Naive B cell (primary cell): ENCODE results near the gene SURF2. TPM values are rescaled to one million over a fixed set of nuclear protein-coding genes. Genes with fewer than 3 reads are reported as not detected.

ENCODE experiments used
- ATAC-seq, 2 donors: fragments of 150-1000 bp; cut with Tn5 transposase; 2 replicates each; pipeline ENCODE4 v1.10.0; 2021; ENCODE audit warnings: low read depth in 2 of 2, mild to moderate bottlenecking in 2 of 2, moderate library complexity in 2 of 2
- DNase-seq: peaks from one replicate; pipeline ENCODE4 v3.0.0; 2022
- H3K27ac Mint-ChIP-seq, 6 donors: one replicate each; pipeline ENCODE4 v1.8.0; 2020 to 2022; ENCODE audit warnings: mild to moderate bottlenecking in 6 of 6, mixed read lengths in 6 of 6, moderate library complexity in 5 of 6, inconsistent platforms in 2 of 6
- H3K27me3 Mint-ChIP-seq, 3 donors: one replicate each; pipeline ENCODE4 v1.8.0; 2021 to 2022; ENCODE audit warnings: mixed read lengths in 3 of 3, mild to moderate bottlenecking in 1 of 3
- H3K36me3 Mint-ChIP-seq, 2 donors: one replicate each; pipeline ENCODE4 v1.8.0; 2020 to 2022; ENCODE audit warnings: mixed read lengths in 2 of 2, inconsistent platforms in 1 of 2, mild to moderate bottlenecking in 1 of 2
- H3K4me1 Mint-ChIP-seq, 3 donors: one replicate each; pipeline ENCODE4 v1.8.0; 2020 to 2022; ENCODE audit warnings: mixed read lengths in 3 of 3, inconsistent platforms in 1 of 3, mild to moderate bottlenecking in 1 of 3, moderate library complexity in 1 of 3
- H3K4me3 Mint-ChIP-seq, 8 donors: one replicate each; pipeline ENCODE4 v1.8.0; 2020 to 2022; ENCODE audit warnings: mild to moderate bottlenecking in 8 of 8, mixed read lengths in 8 of 8, moderate library complexity in 8 of 8, inconsistent platforms in 2 of 8
- H3K9me3 Mint-ChIP-seq, 7 donors: one replicate each; pipeline ENCODE4 v1.8.0; 2020 to 2022; ENCODE audit warnings: mixed read lengths in 7 of 7, mild to moderate bottlenecking in 5 of 7, inconsistent platforms in 2 of 7, moderate library complexity in 1 of 7
- polyA plus RNA-seq, 6 donors: library from polyadenylated mRNA; unstranded; fragments of 300-500 nt; fragmentation: Illumina TruSeq; gene quantifications; one replicate each; pipeline ENCODE4 v1.2.3, GENCODE V29; 2021; ENCODE audit warnings: low read depth in 6 of 6

SURF2 gene
- polyA plus RNA-seq, 6 donors from 2014 or later, result 21.6 to 40.5 (median 28.1) TPM

GRCh38 chr9:133366435-133366834, 10.1 kb downstream of the SURF2 start:
- Mint-ChIP-seq H3K4me1 (peaks cover 31 to 34% (median 33%) of the 10 kb centered on the region in 3 donors), H3K27ac (peak overlapping the region in 1 of 6 donors; percentile 13), H3K36me3 (peaks cover 0 to 14% of the 10 kb centered on the region in 2 donors), H3K27me3 (no peaks in the 10 kb centered on the region), H3K4me3 (no peak overlapping the region), H3K9me3 (no peaks in the 10 kb centered on the region)
- DNase-seq (no peak), ATAC-seq (no peak)

GRCh38 chr9:133367221-133367620, 10.9 kb downstream of the SURF2 start:
- no peak for ATAC-seq
- no peak for DNase-seq
- no peak overlapping the region for H3K4me3 Mint-ChIP-seq
- H3K27me3 Mint-ChIP-seq, result no peaks in the 10 kb centered on the region
- H3K36me3 Mint-ChIP-seq, result peaks cover 0 to 9% of the 10 kb centered on the region in 2 donors
- peaks cover 37 to 42% (median 41%) of the 10 kb centered on the region in 3 donors for H3K4me1 Mint-ChIP-seq
- no peak overlapping the region for H3K27ac Mint-ChIP-seq
- no peaks in the 10 kb centered on the region for H3K9me3 Mint-ChIP-seq

GRCh38 chr9:133367778-133368177, 11.4 kb downstream of the SURF2 start:
- H3K4me3 Mint-ChIP-seq, result no peak overlapping the region
- peaks cover 42 to 47% (median 46%) of the 10 kb centered on the region in 3 donors for H3K4me1 Mint-ChIP-seq
- no peak overlapping the region for H3K27ac Mint-ChIP-seq
- no peak for ATAC-seq
- H3K27me3 Mint-ChIP-seq, result no peaks in the 10 kb centered on the region
- DNase-seq, result no peak
- H3K9me3 Mint-ChIP-seq, result no peaks in the 10 kb centered on the region
- peaks cover 0 to 9% of the 10 kb centered on the region in 2 donors for H3K36me3 Mint-ChIP-seq

GRCh38 chr9:133368249-133368881, 12.0 kb downstream of the SURF2 start:
- ATAC-seq (no peak), DNase-seq (no peak)
- Mint-ChIP-seq H3K9me3 (no peaks in the 10 kb centered on the region), H3K4me1 (peaks cover 43 to 53% (median 52%) of the 10 kb centered on the region in 3 donors), H3K36me3 (peaks cover 0 to 7% of the 10 kb centered on the region in 2 donors), H3K27me3 (no peaks in the 10 kb centered on the region), H3K4me3 (peak overlapping the region in 1 of 8 donors; percentile 69), H3K27ac (no peak overlapping the region)

- Mint-ChIP-seq H3K9me3 (no peaks in the 10 kb centered on the region), H3K27me3 (no peaks in the 10 kb centered on the region), H3K4me1 (peaks cover 43 to 62% (median 62%) of the 10 kb centered on the region in 3 donors), H3K4me3 (peak overlapping the region in 2 of 8 donors; percentile 29 to 75), H3K27ac (peak overlapping the region in 3 of 6 donors; percentile 9 to 39 (median 36)), H3K36me3 (no peaks in the 10 kb centered on the region)
- DNase-seq (no peak), ATAC-seq (no peak)
Measured at GRCh38 chr9:133369422-133369821, 13.1 kb downstream of the SURF2 start.

- no peaks in the 10 kb centered on the region for H3K27me3 Mint-ChIP-seq
- H3K4me3 Mint-ChIP-seq, result peak overlapping the region in 2 of 8 donors; percentile 22 to 62
- no peaks in the 10 kb centered on the region for H3K36me3 Mint-ChIP-seq
- H3K9me3 Mint-ChIP-seq, result no peaks in the 10 kb centered on the region
- peaks cover 48 to 67% (median 66%) of the 10 kb centered on the region in 3 donors for H3K4me1 Mint-ChIP-seq
- ATAC-seq (no peak), DNase-seq (no peak)
- peak overlapping the region in 2 of 6 donors; percentile 36 to 39 for H3K27ac Mint-ChIP-seq
Measured at GRCh38 chr9:133369933-133370332, 13.6 kb downstream of the SURF2 start.

GRCh38 chr9:133370685-133371084, 14.3 kb downstream of the SURF2 start:
- DNase-seq, result no peak
- ATAC-seq, result peak; percentile 29 to 36
- H3K4me1 Mint-ChIP-seq, result peaks cover 52 to 71% (median 69%) of the 10 kb centered on the region in 3 donors
- H3K4me3 Mint-ChIP-seq, result peak overlapping the region in 7 of 8 donors; percentile 27 to 71 (median 62)
- no peaks in the 10 kb centered on the region for H3K27me3 Mint-ChIP-seq
- no peaks in the 10 kb centered on the region for H3K9me3 Mint-ChIP-seq
- peak overlapping the region; percentile 11 to 91 (median 78) for H3K27ac Mint-ChIP-seq
- no peaks in the 10 kb centered on the region for H3K36me3 Mint-ChIP-seq

- H3K9me3 Mint-ChIP-seq, result no peaks in the 10 kb centered on the region
- no peaks in the 10 kb centered on the region for H3K27me3 Mint-ChIP-seq
- peak overlapping the region in 5 of 8 donors; percentile 37 to 71 (median 63) for H3K4me3 Mint-ChIP-seq
- DNase-seq, result no peak
- peaks cover 52 to 71% (median 69%) of the 10 kb centered on the region in 3 donors for H3K4me1 Mint-ChIP-seq
- H3K36me3 Mint-ChIP-seq, result no peaks in the 10 kb centered on the region
- H3K27ac Mint-ChIP-seq, result peak overlapping the region in 5 of 6 donors; percentile 45 to 91 (median 83)
- no peak for ATAC-seq
Measured at GRCh38 chr9:133371261-133371711, 14.9 kb downstream of the SURF2 start.

GRCh38 chr9:133372144-133372543, 15.8 kb downstream of the SURF2 start:
- no peak for ATAC-seq
- no peaks in the 10 kb centered on the region for H3K9me3 Mint-ChIP-seq
- H3K4me1 Mint-ChIP-seq, result peaks cover 52 to 73% (median 71%) of the 10 kb centered on the region in 3 donors
- H3K27ac Mint-ChIP-seq, result peak overlapping the region in 2 of 6 donors; percentile 49 to 60
- H3K36me3 Mint-ChIP-seq, result no peaks in the 10 kb centered on the region
- peak overlapping the region in 2 of 8 donors; percentile 25 to 71 for H3K4me3 Mint-ChIP-seq
- no peak for DNase-seq
- H3K27me3 Mint-ChIP-seq, result no peaks in the 10 kb centered on the region

- ATAC-seq, result no peak
- no peaks in the 10 kb centered on the region for H3K36me3 Mint-ChIP-seq
- H3K9me3 Mint-ChIP-seq, result no peaks in the 10 kb centered on the region
- H3K27ac Mint-ChIP-seq, result peak overlapping the region; percentile 84 to 96 (median 93)
- peak overlapping the region; percentile 90 to 96 (median 92) for H3K4me3 Mint-ChIP-seq
- DNase-seq, result no peak
- no peaks in the 10 kb centered on the region for H3K27me3 Mint-ChIP-seq
- peaks cover 39 to 60% (median 54%) of the 10 kb centered on the region in 3 donors for H3K4me1 Mint-ChIP-seq
Measured at GRCh38 chr9:133374612-133375115, 18.3 kb downstream of the SURF2 start.

- peaks cover 33 to 55% (median 49%) of the 10 kb centered on the region in 3 donors for H3K4me1 Mint-ChIP-seq
- H3K4me3 Mint-ChIP-seq, result peak overlapping the region; percentile 90 to 96 (median 92)
- peak overlapping the region; percentile 84 to 96 (median 93) for H3K27ac Mint-ChIP-seq
- H3K27me3 Mint-ChIP-seq, result no peaks in the 10 kb centered on the region
- H3K36me3 Mint-ChIP-seq, result no peaks in the 10 kb centered on the region
- DNase-seq, result no peak
- no peaks in the 10 kb centered on the region for H3K9me3 Mint-ChIP-seq
- ATAC-seq, result peak; percentile 8 to 11
Measured at GRCh38 chr9:133375116-133375723, 18.9 kb downstream of the SURF2 start.

GRCh38 chr9:133375724-133376654, 19.6 kb downstream of the SURF2 start, which contains the start of the genes STKLD1 and SURF4:
Gene STKLD1 (plus strand): TSS chr9:133376366. CDS start chr9:133376474, 108 bp downstream.
Gene SURF4 (minus strand): TSS chr9:133376060. CDS start chr9:133375969, 91 bp downstream.
- no peaks in the 10 kb centered on the region for H3K36me3 Mint-ChIP-seq
- no peaks in the 10 kb centered on the region for H3K27me3 Mint-ChIP-seq
- H3K27ac Mint-ChIP-seq, result peak within 1 kb of the TSS; percentile 84 to 96 (median 93)
- H3K4me3 Mint-ChIP-seq, result peak within 1 kb of the TSS; percentile 90 to 96 (median 92)
- peak; percentile 95 to 97 for ATAC-seq
- peaks cover 25 to 47% (median 41%) of the 10 kb centered on the region in 3 donors for H3K4me1 Mint-ChIP-seq
- no peaks in the 10 kb centered on the region for H3K9me3 Mint-ChIP-seq
- DNase-seq, result peak; percentile 94
